GM13976 (cell line): ENCODE data around the gene NNT.
"Not testable (repeated sequence)": the region's sequence is repeated elsewhere in the genome, so short reads cannot be mapped to it uniquely, and the experiment has no call there.

Experiments used
- DNase-seq: peaks from one replicate; pipeline ENCODE4 v3.0.0; 2012; ENCODE audit warnings: low spot score
- CTCF ChIP-seq: IDR thresholded peaks from 2 replicates; pipeline ENCODE4 v1.5.1; 2012; ENCODE audit warnings: borderline replicate concordance, mild to moderate bottlenecking; ENCODE audit not compliant: insufficient read depth; ENCODE audit errors: extremely low read depth, missing control alignments, control extremely low read depth
- in situ Hi-C: fragments of 300-500 bp; cut with MboI; formaldehyde crosslinking; loops from one replicate; pipeline ENCODE4 v1.12.0; 2022; ENCODE audit warnings: low sequenced_read_pairs, mixed read lengths, inconsistent platforms; ENCODE audit not compliant: unreplicated experiment

The NNT gene

DNA sequence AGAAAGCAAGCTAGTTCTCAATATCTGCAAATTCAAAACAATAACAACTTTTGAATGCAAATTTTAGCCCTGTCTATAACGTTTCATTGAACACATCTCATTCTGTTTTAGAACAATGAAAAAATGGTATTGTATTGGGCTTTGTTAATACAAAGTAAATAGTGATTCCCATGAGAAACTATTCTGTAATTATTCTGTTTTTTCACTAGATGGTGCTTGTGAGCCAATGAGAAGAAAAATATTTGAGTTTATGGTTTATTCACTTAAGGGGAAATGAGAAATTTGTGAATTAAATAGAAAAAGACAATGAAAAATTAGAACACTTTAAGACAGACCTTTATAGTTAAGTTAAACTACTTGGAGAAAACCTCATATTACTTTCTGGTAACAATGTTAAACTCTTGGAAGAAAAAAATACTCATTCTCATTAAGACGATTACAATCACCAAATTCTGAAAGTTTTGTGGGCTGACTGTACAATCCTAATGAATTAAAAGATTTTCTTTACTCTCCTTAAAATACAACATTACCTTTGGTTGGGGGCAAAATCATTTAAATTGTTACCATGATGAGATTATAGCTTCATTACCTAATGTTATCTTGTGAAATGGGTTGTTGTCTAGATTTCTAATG, 127.0 kb downstream of the NNT start:
- in situ Hi-C loops: loop anchor here (25.0 kb wide), 1 partner anchor 607 kb away; no protein-coding TSS in a partner anchor
- TF ChIP-seq CTCF: peak; percentile 14
- DNase-seq: no peak

DNA sequence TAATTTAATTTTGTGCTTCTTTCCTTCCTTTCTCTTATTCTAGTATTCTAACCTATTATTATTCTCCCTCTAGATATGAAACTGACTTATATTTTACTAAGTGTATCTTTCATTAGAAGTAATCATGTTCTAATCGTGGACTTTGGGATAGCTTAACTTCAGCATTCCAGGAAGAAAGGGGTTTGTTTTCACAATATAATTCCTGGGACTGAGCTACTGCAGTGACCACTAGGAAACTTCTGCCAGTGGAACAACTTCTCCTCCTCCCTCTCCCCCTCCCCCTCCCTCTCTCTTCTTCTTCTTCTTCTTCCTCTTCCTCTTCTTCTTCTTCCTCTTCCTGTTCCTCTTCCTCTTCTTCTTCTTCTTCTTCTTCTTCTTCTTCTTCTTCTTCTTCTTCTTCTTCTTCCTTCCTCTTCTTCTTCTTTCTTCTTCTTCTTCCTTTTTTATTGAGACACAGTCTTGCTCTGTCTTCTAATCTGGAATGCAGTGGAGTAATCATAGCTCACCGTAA, 127.9 kb downstream of the NNT start:
- in situ Hi-C loops: loop anchor here (25.0 kb wide), 1 partner anchor 606 kb away; no protein-coding TSS in a partner anchor
- TF ChIP-seq CTCF: no peak
- DNase-seq: no peak

GRCh38 chr5:43731573-43731972, 128.6 kb downstream of the NNT start:
- TF ChIP-seq CTCF: no peak
- DNase-seq: no peak
- in situ Hi-C loops: loop anchor here (25.0 kb wide), 1 partner anchor 606 kb away; no protein-coding TSS in a partner anchor

DNA sequence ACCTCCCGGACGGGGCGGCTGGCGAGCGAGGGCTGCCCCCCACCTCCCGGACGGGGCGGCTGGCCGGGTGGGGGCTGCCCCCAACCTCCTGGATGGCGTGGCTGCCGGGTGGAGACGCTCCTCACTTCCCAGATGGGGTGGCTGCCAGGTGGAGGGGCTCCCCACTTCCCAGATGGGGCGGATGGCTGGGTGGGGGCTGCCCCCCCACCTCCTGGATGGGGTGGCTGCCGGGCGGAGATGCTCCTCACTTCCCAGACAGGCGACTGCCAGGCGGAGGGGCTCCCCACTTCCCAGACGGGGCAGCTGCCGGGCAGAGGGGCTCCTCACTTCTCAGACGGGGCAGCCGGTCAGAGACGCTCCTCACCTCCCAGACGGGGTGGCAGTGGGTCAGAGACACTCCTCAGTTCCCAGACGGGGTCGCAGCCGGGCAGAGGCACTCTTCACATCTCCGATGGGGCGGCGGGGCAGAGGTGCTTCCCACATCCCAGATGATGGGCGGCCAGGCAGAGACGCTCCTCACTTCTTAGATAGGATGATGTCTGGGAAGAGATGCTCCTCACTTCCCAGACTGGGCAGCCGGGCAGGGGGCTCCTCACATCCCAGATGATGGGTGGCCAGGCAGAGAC, 143.1 kb downstream of the NNT start:
- in situ Hi-C loops: loop anchor here (25.0 kb wide), 1 partner anchor 591 kb away; no protein-coding TSS in a partner anchor
- not testable (repeated sequence) for DNase-seq

DNA sequence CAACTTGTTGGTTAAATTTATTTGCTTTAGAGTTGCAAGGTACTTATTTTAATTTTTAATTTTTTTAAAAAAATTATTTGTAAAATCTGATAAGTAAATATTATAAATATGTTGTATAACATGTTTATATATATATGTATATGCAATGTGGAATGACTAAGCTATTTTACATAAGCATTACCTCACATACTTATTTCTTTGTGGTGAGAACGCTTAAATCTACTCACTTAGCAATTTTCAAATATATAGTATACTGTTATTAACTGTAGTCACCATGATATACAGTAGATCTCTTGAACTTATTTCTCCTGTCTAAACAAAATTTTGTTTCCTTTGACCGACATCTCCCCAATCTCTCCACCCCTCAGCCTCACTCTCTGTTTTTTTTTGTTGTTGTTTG, 147.8 kb downstream of the NNT start:
- no peak for DNase-seq
- no peak for TF ChIP-seq CTCF
- in situ Hi-C loops: no loop called here

- no peak for TF ChIP-seq CTCF
- DNase-seq: no peak
- in situ Hi-C loops: no loop called here
These were observed 150.1 kb downstream of the NNT start for GRCh38 chr5:43753069-43753468.
